ENCODE results near the gene HCN1.

The HCN1 gene
- long read RNA-seq, donor 1 = 0 reads
- long read RNA-seq, donor 2 = 0 reads
- long read RNA-seq, donor 3 = 0 reads
- long read RNA-seq, donor 4 = 0 reads
- long read RNA-seq, donor 5 = 0 reads
- long read RNA-seq, donor 6 = 0 reads
- long read RNA-seq, donor 7 = 0 reads
- long read RNA-seq, donor 8 = 0 reads

GRCh38 chr5:45696206-45696836 lies at the start of gene HCN1:
Gene HCN1, minus strand, starts transcription at chr5:45696380.
- peak; percentile 25 for DNase-seq

DNA sequence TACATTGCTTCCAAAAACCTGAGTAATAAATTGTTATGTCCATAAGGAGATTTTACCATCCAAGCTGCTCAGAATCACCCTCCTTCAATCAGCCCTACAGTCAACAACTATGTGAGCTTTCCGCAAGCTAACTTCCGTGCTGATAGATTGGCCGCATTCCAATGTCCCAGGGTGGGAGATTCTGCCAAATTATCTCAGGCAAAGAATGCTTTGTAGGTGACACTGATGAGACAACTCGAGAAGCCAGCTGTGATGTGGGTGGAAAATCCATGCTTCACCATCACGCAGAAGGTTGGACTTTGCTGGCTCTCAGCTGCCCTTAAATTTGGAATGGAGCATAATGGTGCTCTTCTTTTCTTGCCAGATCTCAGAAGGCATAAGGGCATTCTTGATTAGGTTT lies 44.9 kb upstream of the HCN1 start:
- no peak for DNase-seq

GRCh38 chr5:45737153-45737552 lies 41.0 kb upstream of the HCN1 start:
- DNase-seq = no peak

GRCh38 chr5:45725537-45725936 lies 29.4 kb upstream of the HCN1 start:
- DNase-seq = no peak

DNA sequence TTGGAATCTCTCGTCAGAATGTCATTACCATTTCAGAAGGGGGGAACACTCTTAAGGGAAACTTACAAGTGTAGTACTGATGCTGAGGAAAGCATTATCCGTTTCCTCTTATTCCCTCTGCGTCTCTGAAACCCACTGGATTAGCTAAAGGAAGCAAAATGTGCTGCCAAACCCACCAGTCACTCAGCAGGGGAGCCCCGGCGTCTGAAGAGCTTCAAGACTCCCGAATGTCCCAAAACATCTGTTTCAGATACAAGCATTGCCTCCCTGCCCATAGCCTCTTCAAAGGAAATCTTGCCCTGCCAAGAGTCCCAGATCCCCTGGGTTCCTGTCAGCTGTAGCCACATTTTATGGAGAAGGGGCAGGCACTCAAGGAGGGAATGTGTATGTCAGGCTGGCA lies 1.0 kb upstream of the HCN1 start:
- no peak for DNase-seq

DNA sequence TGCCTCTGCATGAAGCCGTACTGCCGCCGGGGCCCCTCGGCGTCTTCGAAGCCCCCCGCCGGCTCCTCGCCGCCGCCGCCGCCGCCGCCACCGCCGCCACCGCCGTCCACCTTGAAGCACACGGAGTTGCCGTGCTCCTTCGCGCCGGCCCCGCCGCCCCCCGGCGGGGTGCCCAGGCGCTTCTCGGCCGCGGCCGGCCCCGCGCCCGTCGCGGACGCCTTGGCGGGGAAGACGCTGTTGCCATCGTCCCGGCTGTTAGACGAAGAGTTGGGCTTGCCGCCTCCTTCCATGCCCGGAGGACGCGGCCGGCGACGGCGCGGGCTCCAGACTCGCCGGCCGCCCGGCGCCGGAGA lies 400 bp downstream of the HCN1 start:
- peak; percentile 28 for DNase-seq

GRCh38 chr5:45694971-45695803 lies 993 bp downstream of the HCN1 start:
- DNase-seq = peak; percentile 3

DNA sequence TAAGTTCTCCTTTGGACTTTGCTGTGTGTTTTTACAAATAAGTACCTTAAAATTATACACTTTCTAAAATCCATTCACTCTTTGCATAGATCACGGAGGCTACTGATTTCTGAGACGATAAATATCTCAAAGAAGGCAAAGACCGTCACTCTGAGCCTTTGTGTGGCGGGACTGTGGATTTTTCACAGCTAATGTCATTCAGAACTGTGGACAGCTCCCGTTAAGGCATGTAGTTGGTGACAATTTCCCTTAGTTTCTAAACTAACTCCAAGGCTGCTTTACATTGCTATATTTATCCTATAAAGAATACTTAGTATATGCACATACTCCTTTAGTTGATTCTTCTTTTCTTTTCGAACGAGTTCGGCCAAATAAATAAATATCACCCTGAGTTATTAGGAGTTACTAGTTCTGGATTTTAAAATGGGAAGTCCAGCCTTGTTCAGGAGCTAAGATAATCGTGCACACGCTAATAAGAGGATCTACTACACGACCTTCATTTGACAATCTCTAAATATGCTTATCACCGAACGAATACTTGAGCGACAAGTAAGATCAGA lies 1.8 kb downstream of the HCN1 start:
- peak; percentile 1 for DNase-seq

- no peak for DNase-seq
These were observed 3.7 kb downstream of the HCN1 start for GRCh38 chr5:45692481-45692880.

GRCh38 chr5:45691656-45692055 lies 4.5 kb downstream of the HCN1 start:
- no peak for DNase-seq

DNA sequence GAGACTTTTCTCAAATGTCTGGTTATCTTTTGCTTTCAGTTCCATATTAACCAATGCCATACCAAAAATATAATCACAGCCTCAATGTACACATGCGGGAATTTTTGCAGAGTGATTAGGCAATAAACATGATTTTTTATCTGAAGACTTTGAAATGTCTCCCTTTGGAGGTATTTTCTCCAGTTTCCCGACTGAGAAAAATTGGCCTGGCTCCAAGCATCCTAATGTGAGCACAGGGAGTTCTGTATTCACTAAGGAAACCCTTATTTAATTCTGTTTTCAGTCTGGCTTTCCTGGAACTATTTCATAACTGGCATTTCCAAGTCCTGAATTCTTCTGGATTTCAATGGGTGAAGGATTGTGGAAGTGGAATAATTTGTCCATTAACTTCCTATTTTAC lies 8.5 kb downstream of the HCN1 start:
- no peak for DNase-seq

- DNase-seq = no peak
These were observed 9.6 kb downstream of the HCN1 start for GRCh38 chr5:45686620-45687019.

GRCh38 chr5:45684118-45684517 lies 12.1 kb downstream of the HCN1 start:
- DNase-seq = no peak

GRCh38 chr5:45680950-45681349 lies 15.2 kb downstream of the HCN1 start:
- no peak for DNase-seq

DNA sequence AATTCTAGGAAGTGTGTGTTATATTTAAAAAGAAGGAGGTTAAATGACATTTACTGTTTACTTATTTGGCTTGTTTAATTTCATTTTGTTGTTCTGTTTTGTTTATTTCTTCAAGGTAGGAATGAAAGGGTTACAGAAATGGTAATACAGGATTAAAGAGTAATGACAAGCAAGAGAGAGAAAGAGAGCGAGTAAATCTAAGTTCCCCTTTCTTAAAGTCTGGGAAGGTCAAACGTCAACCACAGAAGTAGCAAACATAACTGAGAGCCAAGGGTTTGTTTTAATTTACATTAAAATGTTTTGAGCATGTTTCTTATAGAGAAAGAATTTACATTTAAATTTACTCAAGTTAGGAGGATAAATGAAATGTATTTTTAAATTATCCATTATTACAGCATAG lies 18.7 kb downstream of the HCN1 start:
- no peak for DNase-seq

GRCh38 chr5:45672271-45672670 lies 23.9 kb downstream of the HCN1 start:
- DNase-seq = no peak

DNA sequence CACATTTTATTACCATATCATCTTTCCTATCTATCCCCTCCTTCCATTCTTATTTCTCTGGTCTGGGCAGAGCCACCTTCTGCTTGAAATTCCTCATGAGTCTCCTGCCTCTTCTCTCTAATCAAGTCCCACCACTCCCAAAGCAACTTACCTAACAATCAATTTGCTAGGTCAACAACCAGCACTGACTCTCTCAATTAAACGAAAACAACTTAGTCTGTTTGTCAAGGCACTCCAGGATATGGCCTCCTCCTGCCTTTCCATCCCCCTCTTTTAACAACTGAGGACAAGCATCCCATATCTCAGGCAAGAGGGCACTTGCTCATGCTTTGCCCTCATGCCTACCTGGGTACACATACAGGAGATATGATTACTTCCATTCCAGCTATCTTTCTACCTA lies 47.4 kb downstream of the HCN1 start:
- DNase-seq = no peak

GRCh38 chr5:45643056-45643455 lies 53.1 kb downstream of the HCN1 start:
- DNase-seq = no peak

DNA sequence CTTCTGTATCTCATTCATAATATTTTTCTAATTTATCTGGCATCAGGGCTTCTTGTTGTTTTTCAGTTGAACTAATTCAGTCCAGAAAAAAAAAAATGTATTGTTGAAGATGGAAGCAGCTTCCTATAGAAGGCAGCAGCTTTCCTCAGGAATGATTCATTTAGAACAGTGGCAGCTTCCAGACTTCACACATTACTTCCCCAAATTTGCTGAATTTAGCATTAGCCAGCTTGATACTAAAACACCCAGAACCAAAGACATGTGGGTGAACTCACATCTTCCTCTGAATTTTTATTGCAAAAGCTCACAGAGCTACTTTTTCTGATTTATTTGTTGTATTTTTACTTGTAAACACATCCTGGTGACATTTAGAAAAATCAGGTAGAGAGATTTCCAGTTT lies 53.8 kb downstream of the HCN1 start:
- DNase-seq = no peak

DNA sequence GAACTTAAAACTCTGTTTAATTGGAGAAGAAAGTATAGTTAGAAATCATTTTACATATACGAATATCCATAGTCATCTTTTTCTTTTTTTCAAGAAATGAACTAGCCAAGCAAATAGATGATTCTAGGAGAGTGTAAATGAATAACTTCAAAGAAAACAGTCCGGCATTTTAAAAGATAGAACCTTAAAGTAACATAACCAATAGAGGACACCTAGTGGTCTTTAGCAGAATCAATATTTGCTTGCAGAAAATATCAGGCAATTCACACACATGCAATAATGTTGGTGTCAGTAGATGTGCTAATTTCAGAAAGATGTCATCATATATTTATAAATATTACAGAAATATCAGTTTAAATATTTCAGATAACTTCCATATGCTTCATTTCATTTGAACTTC lies 57.1 kb downstream of the HCN1 start:
- no peak for DNase-seq

GRCh38 chr5:45627076-45627656 lies 69.0 kb downstream of the HCN1 start:
- no peak for DNase-seq

- DNase-seq = no peak
These were observed 72.3 kb downstream of the HCN1 start for GRCh38 chr5:45623832-45624231.

GRCh38 chr5:45622365-45622764 lies 73.8 kb downstream of the HCN1 start:
- no peak for DNase-seq

Data from right kidney (tissue), 9 donors.